K562 (cell line): ENCODE measurements around the gene RHBDD1. TPM values are rescaled to one million over a fixed set of nuclear protein-coding genes. Genes with fewer than 3 reads are reported as not detected.

Experiments used
- ADNP ChIP-seq: fragments of 200-800 bp; sonication (Bioruptor generic); IDR thresholded peaks from 2 replicates; pipeline ENCODE4 v1.6.1; 2016; ENCODE audit warnings: missing genetic modification characterization, missing compliant biosample characterization
- ARID4B ChIP-seq: sonication (generic); formaldehyde crosslinking; IDR thresholded peaks from 2 replicates; pipeline ENCODE4 v1.8.0; 2022; ENCODE audit warnings: mild to moderate bottlenecking, missing genetic modification reagents
- GTF2A2 ChIP-seq: IDR thresholded peaks from 2 replicates; pipeline ENCODE4 v1.6.1; 2016; ENCODE audit warnings: mild to moderate bottlenecking, missing genetic modification characterization, missing compliant biosample characterization
- HINFP ChIP-seq: fragments of 450-650 bp; conservative IDR thresholded peaks from 2 replicates; pipeline ENCODE4 v1.6.1; 2016; ENCODE audit warnings: missing genetic modification characterization, low read depth, mild to moderate bottlenecking, control low read depth, missing compliant biosample characterization
- HNRNPLL ChIP-seq: fragments of 200-400 bp; formaldehyde crosslinking; IDR thresholded peaks from 2 replicates; pipeline ENCODE4 v1.6.1; 2017; ENCODE audit warnings: low read length, low read depth, mild to moderate bottlenecking; ENCODE audit not compliant: poor library complexity, severe bottlenecking
- IRF2 ChIP-seq: sonication (generic); formaldehyde crosslinking; IDR thresholded peaks from 2 replicates; pipeline ENCODE4 v1.8.1; 2022; ENCODE audit warnings: mild to moderate bottlenecking, missing genetic modification reagents
- KAT2B ChIP-seq: IDR thresholded peaks from one replicate; pipeline ENCODE4 v1.6.1; 2012; ENCODE audit warnings: low read depth, mild to moderate bottlenecking, control low read depth, inconsistent platforms, low read length, moderate library complexity
- KDM2B ChIP-seq: fragments of 250-450 bp; sonication (Bioruptor Pico); IDR thresholded peaks from 2 replicates; pipeline ENCODE4 v1.8.0; 2021; ENCODE audit warnings: mild to moderate bottlenecking, moderate library complexity
- MEIS2 ChIP-seq: fragments of 450-650 bp; IDR thresholded peaks from 2 replicates; pipeline ENCODE4 v1.6.1; 2014; ENCODE audit warnings: mild to moderate bottlenecking; ENCODE audit not compliant: partially characterized antibody
- MTA2 ChIP-seq: fragments of 450-650 bp; IDR thresholded peaks from 2 replicates; pipeline ENCODE4 v1.6.1; 2016; ENCODE audit warnings: low read depth
- NR1H2 ChIP-seq: sonication (generic); formaldehyde crosslinking; IDR thresholded peaks from 2 replicates; pipeline ENCODE4 v1.4.0; 2020; ENCODE audit warnings: mild to moderate bottlenecking, missing genetic modification reagents
- PHF21A ChIP-seq: fragments of 450-650 bp; IDR thresholded peaks from 2 replicates; pipeline ENCODE4 v1.6.1; 2017; ENCODE audit warnings: low read depth, borderline replicate concordance
- PPARD ChIP-seq: fragments of 250-450 bp; sonication (Bioruptor Pico); IDR thresholded peaks from 2 replicates; pipeline ENCODE4 v1.8.0; 2022; ENCODE audit warnings: inconsistent platforms, mild to moderate bottlenecking, moderate library complexity
- PURB ChIP-seq: sonication (generic); formaldehyde crosslinking; IDR thresholded peaks from 2 replicates; pipeline ENCODE4 v1.9.0; 2021; ENCODE audit warnings: low read depth, mild to moderate bottlenecking, missing genetic modification reagents
- SMARCE1 ChIP-seq: fragments of 450-650 bp; IDR thresholded peaks from 2 replicates; pipeline ENCODE4 v1.7.1; 2016; ENCODE audit warnings: mild to moderate bottlenecking
- USF1 ChIP-seq: sonication (generic); formaldehyde crosslinking; IDR thresholded peaks from 2 replicates; pipeline ENCODE4 v1.9.0; 2022; ENCODE audit warnings: mild to moderate bottlenecking, missing genetic modification reagents
- polyA plus RNA-seq, 8 experiments: library from polyadenylated mRNA; depleted of rRNA in 4 of 8; stranded (reverse) in 5 of 8; unstranded in 3 of 8; fragments of >200 nt; fragmentation: Nextera tagmentation in 2 of 8; fragmentation: Illumina TruSeq in 1 of 8; extraction: Ambion mirVana in 2 of 8; extraction: Trizol in 1 of 8; gene quantifications; 2 replicates each; pipeline versions ENCODE4 v1.2.1 to v1.2.3, GENCODE V29; 2011 to 2014; ENCODE audit warnings: inconsistent platforms in 1 of 8, missing spikeins in 1 of 8
- total RNA-seq, 7 experiments: library from RNA; depleted of rRNA in 6 of 7; stranded (reverse); fragments of >200 nt in 6 of 7; fragmentation: Illumina TruSeq in 2 of 7; extraction: Trizol in 2 of 7; gene quantifications; 2 replicates each; pipeline versions ENCODE4 v1.2.1 to v1.2.3, GENCODE V29; 2011 to 2021; ENCODE audit warnings: low replicate concordance in 1 of 7
- TF ChIP-seq, protein P1 (sequence below): sonication (generic); formaldehyde crosslinking; IDR thresholded peaks from 2 replicates; pipeline ENCODE4 v1.4.0; 2020; ENCODE audit warnings: mild to moderate bottlenecking, missing genetic modification reagents
- TF ChIP-seq, protein P2 (sequence below): sonication (generic); formaldehyde crosslinking; IDR thresholded peaks from 2 replicates; pipeline ENCODE4 v1.8.0; 2022; ENCODE audit warnings: missing genetic modification reagents, mild to moderate bottlenecking, borderline replicate concordance

RHBDD1 gene
- total and polyA plus RNA-seq, 9 of the 15 experiments (the other 6 are each of a cell fraction or from before 2014, with no cell fraction given), result 4.8 to 34.8 (median 15.6) TPM

DNA sequence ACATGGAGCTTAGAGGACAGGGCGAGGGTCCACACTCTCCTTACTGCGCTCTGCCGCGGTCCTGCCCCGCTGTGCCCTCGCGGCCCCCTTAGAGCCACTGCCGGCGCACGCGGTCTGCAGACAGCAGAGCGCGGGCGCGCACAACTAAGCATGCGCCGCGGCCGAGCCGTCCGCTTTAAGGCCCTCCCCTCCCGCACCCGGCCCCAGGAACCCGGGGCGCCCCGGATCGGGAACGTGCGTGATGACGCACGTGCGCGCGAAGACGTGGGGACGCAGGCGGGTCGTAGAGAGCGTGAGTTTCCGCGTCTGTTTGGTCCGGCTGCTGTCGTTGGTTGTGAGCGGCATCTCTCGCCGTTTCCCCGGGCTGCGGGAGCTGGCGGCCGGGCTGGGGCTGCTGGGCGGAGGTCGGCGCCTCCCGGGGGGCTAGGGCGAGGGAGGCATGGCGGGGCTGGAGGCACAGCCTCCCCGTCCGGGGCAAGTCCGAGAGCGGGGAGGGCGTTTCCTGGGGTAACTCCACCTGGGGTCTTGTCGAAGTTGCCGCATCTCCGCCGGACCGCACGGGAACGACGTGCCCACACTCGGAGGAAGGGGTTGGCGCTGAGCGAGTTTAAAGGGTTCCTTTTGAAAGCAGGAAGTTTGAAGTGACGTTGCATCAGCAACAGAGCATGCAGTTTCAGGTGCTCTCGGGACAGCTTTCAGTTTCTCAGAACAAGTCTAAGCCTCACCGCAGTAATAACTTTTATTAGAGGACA, at the start of gene RHBDD1 (continued):
- peak; percentile 38; the same call in 1 of the 2 replicates for TF ChIP-seq HINFP (tag)
- no peak for TF ChIP-seq PURB (CRISPR knock-in tag)
- TF ChIP-seq, protein P1, sequence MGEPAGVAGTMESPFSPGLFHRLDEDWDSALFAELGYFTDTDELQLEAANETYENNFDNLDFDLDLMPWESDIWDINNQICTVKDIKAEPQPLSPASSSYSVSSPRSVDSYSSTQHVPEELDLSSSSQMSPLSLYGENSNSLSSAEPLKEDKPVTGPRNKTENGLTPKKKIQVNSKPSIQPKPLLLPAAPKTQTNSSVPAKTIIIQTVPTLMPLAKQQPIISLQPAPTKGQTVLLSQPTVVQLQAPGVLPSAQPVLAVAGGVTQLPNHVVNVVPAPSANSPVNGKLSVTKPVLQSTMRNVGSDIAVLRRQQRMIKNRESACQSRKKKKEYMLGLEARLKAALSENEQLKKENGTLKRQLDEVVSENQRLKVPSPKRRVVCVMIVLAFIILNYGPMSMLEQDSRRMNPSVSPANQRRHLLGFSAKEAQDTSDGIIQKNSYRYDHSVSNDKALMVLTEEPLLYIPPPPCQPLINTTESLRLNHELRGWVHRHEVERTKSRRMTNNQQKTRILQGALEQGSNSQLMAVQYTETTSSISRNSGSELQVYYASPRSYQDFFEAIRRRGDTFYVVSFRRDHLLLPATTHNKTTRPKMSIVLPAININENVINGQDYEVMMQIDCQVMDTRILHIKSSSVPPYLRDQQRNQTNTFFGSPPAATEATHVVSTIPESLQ (CRISPR knock-in tag), result no peak; the same call in 1 of the 2 replicates
- TF ChIP-seq GTF2A2 (tag), result no peak
- TF ChIP-seq, protein P2, sequence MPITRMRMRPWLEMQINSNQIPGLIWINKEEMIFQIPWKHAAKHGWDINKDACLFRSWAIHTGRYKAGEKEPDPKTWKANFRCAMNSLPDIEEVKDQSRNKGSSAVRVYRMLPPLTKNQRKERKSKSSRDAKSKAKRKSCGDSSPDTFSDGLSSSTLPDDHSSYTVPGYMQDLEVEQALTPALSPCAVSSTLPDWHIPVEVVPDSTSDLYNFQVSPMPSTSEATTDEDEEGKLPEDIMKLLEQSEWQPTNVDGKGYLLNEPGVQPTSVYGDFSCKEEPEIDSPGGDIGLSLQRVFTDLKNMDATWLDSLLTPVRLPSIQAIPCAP (CRISPR knock-in tag), result peak; percentile 90; the same call in 1 of the 2 replicates
- TF ChIP-seq KDM2B (CRISPR knock-in tag), result no peak
- TF ChIP-seq ARID4B (CRISPR knock-in tag), result peak; percentile 42; the same call in 1 of the 2 replicates
- TF ChIP-seq USF1 (CRISPR knock-in tag), result peak; percentile 63
- TF ChIP-seq ADNP (tag), result no peak
- no peak for TF ChIP-seq PHF21A
- TF ChIP-seq SMARCE1, result no peak
- TF ChIP-seq MTA2, result no peak
- no peak for TF ChIP-seq NR1H2
- TF ChIP-seq HNRNPLL, result peak; percentile 69
- TF ChIP-seq KAT2B, result no peak
- TF ChIP-seq MEIS2, result no peak
- TF ChIP-seq PPARD, result no peak
- TF ChIP-seq IRF2 (CRISPR knock-in tag), result no peak
